Body of pancreas (tissue), 4 donors: ENCODE data around the gene ERCC6. TPM values are rescaled to one million over a fixed set of nuclear protein-coding genes. Genes with fewer than 3 reads are reported as not detected.

ENCODE experiments used
- ATAC-seq: fragments of 150-250 bp; one replicate; pipeline ENCODE4 v1.9.1; 2016
- DNase-seq, 4 donors: peaks; one replicate each; pipeline ENCODE4 v3.0.0-alpha.2; 2019
- H3K27ac ChIP-seq, 4 donors: fragments of 200-600 bp; sonication (generic); 1 replicate in 3 of 4; 2 replicates in 1 of 4; pipeline versions ENCODE4 v1.5.1 to v1.6.1; 2016 to 2019; ENCODE audit warnings: mild to moderate bottlenecking in 1 of 4, mixed read lengths in 1 of 4, moderate library complexity in 1 of 4
- H3K27me3 ChIP-seq, 2 donors: fragments of 200-600 bp; sonication (generic); one replicate each; pipeline ENCODE4 v1.6.0; 2016; ENCODE audit warnings: mild to moderate bottlenecking in 1 of 2
- H3K36me3 ChIP-seq, 2 donors: fragments of 200-600 bp; sonication (generic); replicated peaks in 1 of 2; 2 replicates each; pipeline ENCODE4 v1.5.1; 2016; ENCODE audit warnings: low read depth in 2 of 2; ENCODE audit not compliant: insufficient read depth in 1 of 2
- H3K4me1 ChIP-seq: fragments of 200-600 bp; sonication (generic); one replicate; pipeline ENCODE4 v1.6.0; 2016
- H3K4me3 ChIP-seq, 2 donors: fragments of 200-600 bp; sonication (generic); 1 replicate in 1 of 2; 2 replicates in 1 of 2; pipeline ENCODE4 v1.5.1; 2016 to 2019
- H3K9me3 ChIP-seq, 3 donors: fragments of 200-600 bp; sonication (generic); 1 replicate in 2 of 3; 2 replicates in 1 of 3; pipeline ENCODE4 v1.5.1; 2016
- POLR2A ChIP-seq, 3 donors: fragments of 450-650 bp; IDR thresholded peaks; one replicate each; pipeline ENCODE4 v1.6.1; 2016; ENCODE audit warnings: antibody characterized with exemption in 3 of 3, mild to moderate bottlenecking in 2 of 3
- WGBS, 2 donors: methylation state at CpG; one replicate each; pipeline ENCODE4 v1.1.5; 2017; 5-methylcytosine and 5-hydroxymethylcytosine counted together
- intact Hi-C: fragments of 100-400 bp; cut with DNase I; formaldehyde crosslinking; loops from one replicate; pipeline ENCODE4 v1.15.1; 2023
- total RNA-seq, 2 donors: library from RNA; depleted of rRNA; stranded (reverse); fragments of >200 nt; gene quantifications; one replicate each; pipeline ENCODE4 v1.1.0, GENCODE V29; 2016
- TF ChIP-seq, protein P1 (sequence below), 7 experiments: fragments of 450-650 bp in 4 of 7; fragments of 200-600 bp in 3 of 7; sonication (generic) in 3 of 7; IDR thresholded peaks; one replicate each; pipeline ENCODE4 v1.5.1; 2016 to 2019; ENCODE audit warnings: antibody characterized with exemption in 7 of 7

Gene ERCC6
- total RNA-seq, 2 donors from 2014 or later = 15.6 to 16.8 TPM

DNA sequence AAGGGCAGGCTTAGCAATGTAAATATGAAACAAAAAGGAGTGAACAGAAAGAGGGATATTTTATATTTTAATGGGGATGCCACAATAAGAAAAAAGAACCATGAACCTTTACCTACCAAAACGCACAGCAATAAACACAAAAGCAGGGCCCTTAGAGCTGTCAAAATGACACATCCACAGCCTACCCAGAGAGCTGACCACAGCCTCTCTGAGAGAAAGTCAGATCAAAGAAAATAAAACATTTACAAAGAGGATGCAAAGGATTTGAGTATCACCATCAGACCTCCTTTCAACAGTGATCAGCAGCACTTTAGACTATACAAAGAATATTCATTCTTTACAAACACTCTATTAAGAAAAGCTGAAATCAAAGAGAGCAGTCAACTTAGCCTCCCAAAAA is 52.9 kb downstream of the ERCC6 start:
- 88 to 95% methylated on average over 1 of the region's 1 CpG for WGBS, 2 donors
- Histone ChIP-seq H3K27ac (no peak overlapping the region), H3K9me3 (no peaks in the 10 kb centered on the region), H3K4me3 (no peak overlapping the region), H3K27me3 (no peaks in the 10 kb centered on the region), H3K4me1 (peaks cover 6% of the 10 kb centered on the region), H3K36me3 (no peaks in the 10 kb centered on the region)
- DNase-seq (no peak), ATAC-seq (no peak)
- TF ChIP-seq POLR2A (IDR thresholded peaks at IDR 0.05) = no peak
- TF ChIP-seq, protein P1, sequence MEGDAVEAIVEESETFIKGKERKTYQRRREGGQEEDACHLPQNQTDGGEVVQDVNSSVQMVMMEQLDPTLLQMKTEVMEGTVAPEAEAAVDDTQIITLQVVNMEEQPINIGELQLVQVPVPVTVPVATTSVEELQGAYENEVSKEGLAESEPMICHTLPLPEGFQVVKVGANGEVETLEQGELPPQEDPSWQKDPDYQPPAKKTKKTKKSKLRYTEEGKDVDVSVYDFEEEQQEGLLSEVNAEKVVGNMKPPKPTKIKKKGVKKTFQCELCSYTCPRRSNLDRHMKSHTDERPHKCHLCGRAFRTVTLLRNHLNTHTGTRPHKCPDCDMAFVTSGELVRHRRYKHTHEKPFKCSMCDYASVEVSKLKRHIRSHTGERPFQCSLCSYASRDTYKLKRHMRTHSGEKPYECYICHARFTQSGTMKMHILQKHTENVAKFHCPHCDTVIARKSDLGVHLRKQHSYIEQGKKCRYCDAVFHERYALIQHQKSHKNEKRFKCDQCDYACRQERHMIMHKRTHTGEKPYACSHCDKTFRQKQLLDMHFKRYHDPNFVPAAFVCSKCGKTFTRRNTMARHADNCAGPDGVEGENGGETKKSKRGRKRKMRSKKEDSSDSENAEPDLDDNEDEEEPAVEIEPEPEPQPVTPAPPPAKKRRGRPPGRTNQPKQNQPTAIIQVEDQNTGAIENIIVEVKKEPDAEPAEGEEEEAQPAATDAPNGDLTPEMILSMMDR (IDR thresholded peaks at IDR 0.05) = no peak
- intact Hi-C loops = no loop called here

DNA sequence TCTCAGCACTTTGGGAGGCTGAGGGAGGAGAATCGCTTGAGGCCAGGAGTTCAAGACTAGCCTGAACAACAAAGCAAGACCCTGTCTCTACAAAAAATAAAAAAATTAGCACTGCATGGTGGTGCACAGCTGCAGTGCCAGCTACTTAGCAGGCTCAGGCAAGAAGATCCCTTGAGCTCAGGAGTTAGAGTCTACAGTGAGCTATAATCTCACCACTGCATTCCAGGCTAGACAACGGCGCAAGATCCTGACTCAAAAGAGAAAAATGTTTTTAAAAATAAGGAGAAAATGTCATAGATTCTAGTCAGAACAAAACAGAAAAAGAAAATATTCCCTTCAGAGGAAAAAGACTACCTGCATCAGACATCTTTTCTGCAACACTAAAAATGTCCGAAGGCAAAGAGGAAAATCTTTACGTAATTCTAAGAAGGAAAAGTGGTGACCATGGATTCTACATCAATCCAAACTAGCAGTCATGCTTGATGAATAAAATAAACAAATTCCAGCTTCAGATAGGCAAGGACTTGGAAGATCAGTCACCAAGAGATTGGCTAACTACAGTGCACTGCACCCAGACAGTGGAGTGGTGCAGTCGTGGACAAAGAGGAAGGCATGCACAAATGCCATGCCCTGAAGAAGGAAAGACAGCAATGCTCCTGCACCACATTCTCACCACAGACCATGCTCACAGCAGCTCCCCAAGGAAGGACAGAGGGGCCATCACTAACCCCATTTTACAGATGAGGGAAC is 54.3 kb downstream of the ERCC6 start:
- no peak overlapping the region for H3K27ac ChIP-seq
- peaks cover 6% of the 10 kb centered on the region for H3K4me1 ChIP-seq
- DNase-seq (no peak), ATAC-seq (no peak)
- TF ChIP-seq POLR2A (IDR thresholded peaks at IDR 0.05) = no peak
- TF ChIP-seq, protein P1 (IDR thresholded peaks at IDR 0.05) = no peak
- intact Hi-C loops = no loop called here
- H3K36me3 ChIP-seq = no peaks in the 10 kb centered on the region
- H3K9me3 ChIP-seq = no peaks in the 10 kb centered on the region
- WGBS, 2 donors = 88 to 95% methylated on average over 6 of the region's 6 CpGs
- H3K4me3 ChIP-seq = no peak overlapping the region
- H3K27me3 ChIP-seq = no peaks in the 10 kb centered on the region

DNA sequence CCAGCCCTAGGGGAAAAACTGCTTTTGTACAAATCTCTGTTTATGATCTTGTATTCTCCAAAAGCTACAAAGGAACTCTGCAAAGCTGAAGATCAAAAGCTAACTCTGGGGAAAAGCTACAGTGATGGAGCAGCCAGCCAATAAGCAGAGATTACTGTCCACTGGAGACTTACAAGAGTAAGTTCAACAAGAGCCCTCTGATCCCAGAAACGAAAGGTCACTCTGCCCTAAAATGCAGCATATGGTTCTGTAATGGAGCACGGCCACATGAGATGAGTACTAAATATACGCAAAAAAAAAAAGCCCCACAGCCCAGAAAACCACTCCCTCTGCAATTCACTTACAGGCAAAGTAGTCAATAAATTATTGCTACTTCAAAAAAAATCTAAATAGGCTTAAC is 60.1 kb downstream of the ERCC6 start:
- intact Hi-C loops = no loop called here
- WGBS, 2 donors = 89 to 97% methylated on average over 3 of the region's 3 CpGs
- Histone ChIP-seq H3K27ac (no peak overlapping the region), H3K36me3 (peaks cover 0 to 14% of the 10 kb centered on the region in 2 donors), H3K4me3 (no peak overlapping the region), H3K27me3 (no peaks in the 10 kb centered on the region), H3K4me1 (no peaks in the 10 kb centered on the region), H3K9me3 (no peaks in the 10 kb centered on the region)
- ATAC-seq = no peak
- DNase-seq = no peak
- TF ChIP-seq, protein P1 (IDR thresholded peaks at IDR 0.05) = no peak
- no peak for TF ChIP-seq POLR2A (IDR thresholded peaks at IDR 0.05)

DNA sequence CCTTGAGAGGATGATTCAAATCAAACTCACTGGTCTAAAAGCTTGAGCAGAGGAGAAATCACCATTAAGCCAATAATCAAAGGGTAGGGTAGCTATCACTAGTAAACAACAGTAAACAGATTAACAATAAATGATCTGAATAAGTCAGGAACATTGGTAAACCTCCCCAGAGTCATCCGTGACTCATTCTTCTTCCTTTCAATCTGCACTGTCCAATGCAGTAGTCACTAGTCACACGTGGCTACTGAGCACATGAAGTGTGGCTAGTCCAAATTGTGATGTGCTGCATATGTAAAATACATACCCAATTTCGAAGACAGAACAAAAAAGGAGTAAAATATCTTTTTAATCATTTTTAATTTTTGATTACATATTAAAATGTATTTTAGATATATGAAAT is 64.0 kb downstream of the ERCC6 start:
- TF ChIP-seq, protein P1 (IDR thresholded peaks at IDR 0.05) = no peak
- no peak for TF ChIP-seq POLR2A (IDR thresholded peaks at IDR 0.05)
- WGBS, 2 donors = 68 to 81% methylated on average over 3 of the region's 3 CpGs
- H3K4me1 ChIP-seq = no peaks in the 10 kb centered on the region
- ATAC-seq (no peak), DNase-seq (no peak)
- H3K36me3 ChIP-seq = peaks cover 3 to 31% of the 10 kb centered on the region in 2 donors
- H3K4me3 ChIP-seq = no peak overlapping the region
- no peaks in the 10 kb centered on the region for H3K27me3 ChIP-seq
- no peak overlapping the region for H3K27ac ChIP-seq
- intact Hi-C loops = no loop called here
- H3K9me3 ChIP-seq = no peaks in the 10 kb centered on the region

DNA sequence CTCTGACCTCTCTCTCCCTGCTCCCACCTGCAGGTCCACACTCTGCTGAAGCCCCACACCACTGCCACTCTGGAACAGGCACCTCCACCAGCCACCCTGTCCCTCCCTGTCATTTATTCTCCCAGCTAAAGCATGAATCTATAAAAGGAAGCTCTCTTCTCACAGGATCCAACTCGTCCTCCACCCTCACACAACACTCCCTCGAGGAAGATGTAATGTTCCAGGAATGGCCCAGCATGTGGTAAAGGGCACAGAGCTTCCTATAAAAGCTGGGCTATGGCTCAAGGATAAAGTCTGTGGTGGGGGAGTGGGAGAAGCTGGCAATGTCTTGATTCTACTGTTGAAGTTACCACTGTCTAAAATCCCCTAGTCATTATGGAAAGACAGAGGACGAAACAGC is 67.4 kb downstream of the ERCC6 start:
- intact Hi-C loops = no loop called here
- DNase-seq (no peak), ATAC-seq (no peak)
- H3K27me3 ChIP-seq = no peaks in the 10 kb centered on the region
- TF ChIP-seq, protein P1 (IDR thresholded peaks at IDR 0.05) = no peak
- no peak for TF ChIP-seq POLR2A (IDR thresholded peaks at IDR 0.05)
- no peak overlapping the region for H3K4me3 ChIP-seq
- no peaks in the 10 kb centered on the region for H3K4me1 ChIP-seq
- 60 to 66% methylated on average over 3 of the region's 3 CpGs for WGBS, 2 donors
- peaks cover 8 to 28% of the 10 kb centered on the region in 2 donors for H3K36me3 ChIP-seq
- no peak overlapping the region for H3K27ac ChIP-seq
- H3K9me3 ChIP-seq = no peaks in the 10 kb centered on the region
